HL-60 (cell line): ENCODE data around the gene TMEM190.

Experiments used
- CTCF ChIP-seq: IDR thresholded peaks from one replicate; pipeline ENCODE4 v1.5.1; 2011; ENCODE audit warnings: low read length, control low read depth, inconsistent platforms; ENCODE audit not compliant: insufficient read depth
- GABPA ChIP-seq: IDR thresholded peaks from 2 replicates; pipeline ENCODE4 v1.6.1; 2012; ENCODE audit warnings: low read depth
- POLR2AphosphoS5 ChIP-seq: IDR thresholded peaks from 2 replicates; pipeline ENCODE4 v1.6.1; 2012; ENCODE audit warnings: low read depth

- TF ChIP-seq GABPA (no peak), CTCF (no peak), POLR2AphosphoS5 (no peak)
Measured at GRCh38 chr19:55358493-55358892, 18.1 kb upstream of the TMEM190 start.
